ENCODE results near the gene CCDC71L. TPM values are rescaled to one million over a fixed set of nuclear protein-coding genes. Genes with fewer than 3 reads are reported as not detected.

CCDC71L gene
- total and polyA plus RNA-seq, 4 donors, result 7.4 to 16.6 (median 12.3) TPM

- TF ChIP-seq REST (IDR thresholded peaks at IDR 0.05) (no peak), ATF3 (IDR thresholded peaks at IDR 0.05) (no peak), RXRA (IDR thresholded peaks at IDR 0.05) (no peak), GABPA (IDR thresholded peaks at IDR 0.05 in 1 of 2, conservative IDR thresholded peaks at IDR 0.05 in 1 of 2) (no peak), RAD21 (IDR thresholded peaks at IDR 0.05) (no peak), EGR1 (IDR thresholded peaks at IDR 0.05; ENCODE audit: low read depth in 2 of 2) (no peak)
These were observed 42.5 kb downstream of the CCDC71L start (continued) for GRCh38 chr7:106618480-106618879.

- WGBS, result 83% methylated on average over 2 of the region's 2 CpGs
- no peaks in the 10 kb centered on the region for H3K9me3 ChIP-seq (ENCODE audit: control insufficient read depth in 4 of 4, low read length in 3 of 4)
- no peak for TF ChIP-seq RAD21 (IDR thresholded peaks at IDR 0.05)
- no peak for TF ChIP-seq SP1 (IDR thresholded peaks at IDR 0.05)
- no peak for TF ChIP-seq NR2F2 (IDR thresholded peaks at IDR 0.05)
- TF ChIP-seq CTCF (IDR thresholded peaks at IDR 0.05; ENCODE audit: low read depth, low read length, missing input control), result no peak
- no peak for TF ChIP-seq TAF1 (conservative IDR thresholded peaks at IDR 0.05)
- no peak for TF ChIP-seq ATF3 (IDR thresholded peaks at IDR 0.05)
- no peak for TF ChIP-seq RXRA (IDR thresholded peaks at IDR 0.05)
- no peak for TF ChIP-seq JUND (IDR thresholded peaks at IDR 0.05)
- TF ChIP-seq FOXA2 (IDR thresholded peaks at IDR 0.05), result no peak
- no peak for TF ChIP-seq HNF4A (conservative IDR thresholded peaks at IDR 0.05)
- TF ChIP-seq EGR1 (IDR thresholded peaks at IDR 0.05; ENCODE audit: low read depth in 2 of 2), result no peak
- no peak for TF ChIP-seq YY1 (IDR thresholded peaks at IDR 0.05)
- TF ChIP-seq MAX (IDR thresholded peaks at IDR 0.05), result no peak
- no peak for TF ChIP-seq REST (IDR thresholded peaks at IDR 0.05)
- no peak for DNase-seq (ENCODE audit: low spot score)
- H3K4me3 ChIP-seq (ENCODE audit: low read depth in 1 of 3, low read length in 3 of 3), result no peak overlapping the region
- H3K27ac ChIP-seq (ENCODE audit: low read depth in 1 of 2, low read length in 2 of 2), result no peak overlapping the region
- no peak overlapping the region for H3K9ac ChIP-seq (ENCODE audit: low read depth in 1 of 2, low read length in 2 of 2)
- H3K4me1 ChIP-seq (ENCODE audit: control insufficient read depth in 4 of 4, insufficient read depth in 4 of 4, low read length in 3 of 4), result peaks cover 0 to 3% (median 3%) of the 10 kb centered on the region in 4 donors
- H3K27me3 ChIP-seq (ENCODE audit: control insufficient read depth in 4 of 4, insufficient read depth in 4 of 4, low read length in 3 of 4), result no peaks in the 10 kb centered on the region
- H3K36me3 ChIP-seq (ENCODE audit: control insufficient read depth in 4 of 4, insufficient read depth in 3 of 4, low read depth in 1 of 4, low read length in 3 of 4), result no peaks in the 10 kb centered on the region
These were observed 43.1 kb downstream of the CCDC71L start for GRCh38 chr7:106617860-106618259.
